GM19238 (cell line): ENCODE measurements around the gene ADGRA1.
"Not testable (repeated sequence)": the region's sequence is repeated elsewhere in the genome, so short reads cannot be mapped to it uniquely, and the experiment has no call there.

Source experiments
- DNase-seq: peaks from one replicate; pipeline ENCODE4 v3.0.0; 2011; ENCODE audit warnings: low spot score; ENCODE audit not compliant: insufficient read length

Gene ADGRA1

GRCh38 chr10:133127291-133128125 is 39.8 kb downstream of the ADGRA1 start:
- no peak for DNase-seq

GRCh38 chr10:133128126-133129070 is 40.7 kb downstream of the ADGRA1 start:
- DNase-seq, result no peak

GRCh38 chr10:133129071-133129858 is 41.5 kb downstream of the ADGRA1 start:
- no peak for DNase-seq

- DNase-seq, result no peak
These were observed 42.3 kb downstream of the ADGRA1 start for GRCh38 chr10:133129859-133130495.

- no peak for DNase-seq
These were observed 42.9 kb downstream of the ADGRA1 start for GRCh38 chr10:133130602-133131001.

- DNase-seq, result no peak
These were observed 43.3 kb downstream of the ADGRA1 start for GRCh38 chr10:133131053-133131452.

- no peak for DNase-seq
These were observed 44.2 kb downstream of the ADGRA1 start for GRCh38 chr10:133131734-133132472.

GRCh38 chr10:133132473-133133291 is 45.0 kb downstream of the ADGRA1 start:
- DNase-seq, result no peak

- DNase-seq, result no peak
These were observed 45.9 kb downstream of the ADGRA1 start for GRCh38 chr10:133133471-133134231.

GRCh38 chr10:133134411-133135115 is 46.8 kb downstream of the ADGRA1 start:
- DNase-seq, result no peak

- no peak for DNase-seq
These were observed 47.4 kb downstream of the ADGRA1 start for GRCh38 chr10:133135116-133135465.

- not testable (repeated sequence) for DNase-seq
These were observed 49.9 kb downstream of the ADGRA1 start for GRCh38 chr10:133137486-133138145.

GRCh38 chr10:133139551-133140065 is 51.9 kb downstream of the ADGRA1 start:
- DNase-seq, result no peak

- no peak for DNase-seq
These were observed 52.9 kb downstream of the ADGRA1 start for GRCh38 chr10:133140417-133141143.

- DNase-seq, result no peak
These were observed 53.6 kb downstream of the ADGRA1 start for GRCh38 chr10:133141144-133141957.

GRCh38 chr10:133141958-133142340 is 54.2 kb downstream of the ADGRA1 start:
- no peak for DNase-seq
